HL-60 (cell line): ENCODE measurements around the gene HOXB2.

Source experiments
- GABPA ChIP-seq: IDR thresholded peaks from 2 replicates; pipeline ENCODE4 v1.6.1; 2012; ENCODE audit warnings: low read depth
- POLR2AphosphoS5 ChIP-seq: IDR thresholded peaks from 2 replicates; pipeline ENCODE4 v1.6.1; 2012; ENCODE audit warnings: low read depth
- SPI1 ChIP-seq: IDR thresholded peaks from 2 replicates; pipeline ENCODE4 v1.6.1; 2012; ENCODE audit warnings: low read depth, mild to moderate bottlenecking, borderline replicate concordance
- TF ChIP-seq, protein P1 (sequence below): IDR thresholded peaks from 2 replicates; pipeline ENCODE4 v1.6.1; 2012; ENCODE audit warnings: low read depth; ENCODE audit not compliant: insufficient replicate concordance
- TF ChIP-seq, protein P2 (sequence below): IDR thresholded peaks from one replicate; pipeline ENCODE4 v1.5.1; 2011; ENCODE audit warnings: low read length, control low read depth, inconsistent platforms; ENCODE audit not compliant: insufficient read depth

GRCh38 chr17:48549914-48550501, 5.1 kb upstream of the HOXB2 start:
- TF ChIP-seq, protein P1, sequence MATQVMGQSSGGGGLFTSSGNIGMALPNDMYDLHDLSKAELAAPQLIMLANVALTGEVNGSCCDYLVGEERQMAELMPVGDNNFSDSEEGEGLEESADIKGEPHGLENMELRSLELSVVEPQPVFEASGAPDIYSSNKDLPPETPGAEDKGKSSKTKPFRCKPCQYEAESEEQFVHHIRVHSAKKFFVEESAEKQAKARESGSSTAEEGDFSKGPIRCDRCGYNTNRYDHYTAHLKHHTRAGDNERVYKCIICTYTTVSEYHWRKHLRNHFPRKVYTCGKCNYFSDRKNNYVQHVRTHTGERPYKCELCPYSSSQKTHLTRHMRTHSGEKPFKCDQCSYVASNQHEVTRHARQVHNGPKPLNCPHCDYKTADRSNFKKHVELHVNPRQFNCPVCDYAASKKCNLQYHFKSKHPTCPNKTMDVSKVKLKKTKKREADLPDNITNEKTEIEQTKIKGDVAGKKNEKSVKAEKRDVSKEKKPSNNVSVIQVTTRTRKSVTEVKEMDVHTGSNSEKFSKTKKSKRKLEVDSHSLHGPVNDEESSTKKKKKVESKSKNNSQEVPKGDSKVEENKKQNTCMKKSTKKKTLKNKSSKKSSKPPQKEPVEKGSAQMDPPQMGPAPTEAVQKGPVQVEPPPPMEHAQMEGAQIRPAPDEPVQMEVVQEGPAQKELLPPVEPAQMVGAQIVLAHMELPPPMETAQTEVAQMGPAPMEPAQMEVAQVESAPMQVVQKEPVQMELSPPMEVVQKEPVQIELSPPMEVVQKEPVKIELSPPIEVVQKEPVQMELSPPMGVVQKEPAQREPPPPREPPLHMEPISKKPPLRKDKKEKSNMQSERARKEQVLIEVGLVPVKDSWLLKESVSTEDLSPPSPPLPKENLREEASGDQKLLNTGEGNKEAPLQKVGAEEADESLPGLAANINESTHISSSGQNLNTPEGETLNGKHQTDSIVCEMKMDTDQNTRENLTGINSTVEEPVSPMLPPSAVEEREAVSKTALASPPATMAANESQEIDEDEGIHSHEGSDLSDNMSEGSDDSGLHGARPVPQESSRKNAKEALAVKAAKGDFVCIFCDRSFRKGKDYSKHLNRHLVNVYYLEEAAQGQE = no peak
- TF ChIP-seq, protein P2, sequence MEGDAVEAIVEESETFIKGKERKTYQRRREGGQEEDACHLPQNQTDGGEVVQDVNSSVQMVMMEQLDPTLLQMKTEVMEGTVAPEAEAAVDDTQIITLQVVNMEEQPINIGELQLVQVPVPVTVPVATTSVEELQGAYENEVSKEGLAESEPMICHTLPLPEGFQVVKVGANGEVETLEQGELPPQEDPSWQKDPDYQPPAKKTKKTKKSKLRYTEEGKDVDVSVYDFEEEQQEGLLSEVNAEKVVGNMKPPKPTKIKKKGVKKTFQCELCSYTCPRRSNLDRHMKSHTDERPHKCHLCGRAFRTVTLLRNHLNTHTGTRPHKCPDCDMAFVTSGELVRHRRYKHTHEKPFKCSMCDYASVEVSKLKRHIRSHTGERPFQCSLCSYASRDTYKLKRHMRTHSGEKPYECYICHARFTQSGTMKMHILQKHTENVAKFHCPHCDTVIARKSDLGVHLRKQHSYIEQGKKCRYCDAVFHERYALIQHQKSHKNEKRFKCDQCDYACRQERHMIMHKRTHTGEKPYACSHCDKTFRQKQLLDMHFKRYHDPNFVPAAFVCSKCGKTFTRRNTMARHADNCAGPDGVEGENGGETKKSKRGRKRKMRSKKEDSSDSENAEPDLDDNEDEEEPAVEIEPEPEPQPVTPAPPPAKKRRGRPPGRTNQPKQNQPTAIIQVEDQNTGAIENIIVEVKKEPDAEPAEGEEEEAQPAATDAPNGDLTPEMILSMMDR = no peak
- no peak for TF ChIP-seq SPI1
- TF ChIP-seq GABPA = no peak
- TF ChIP-seq POLR2AphosphoS5 = no peak
